Measurements from ENCODE around the gene TMEM179B.

TMEM179B gene

GRCh38 chr11:62839050-62839945 lies 52.1 kb downstream of the TMEM179B start, which contains the start of gene WDR74:
Gene WDR74 (minus strand): TSS chr11:62839590. CDS start chr11:62839570, 20 bp downstream.
- peak; percentile 92 for DNase-seq
